Right lobe of liver (tissue), 6 donors: ENCODE results near the gene ALDH5A1. TPM values are rescaled to one million over a fixed set of nuclear protein-coding genes. Genes with fewer than 3 reads are reported as not detected.

Source experiments
- ATAC-seq, 4 donors: fragments of 200-7000 bp; cut with Tn5 transposase; one replicate each; pipeline ENCODE4 v1.9.1; 2020; ENCODE audit warnings: mild to moderate bottlenecking in 4 of 4, moderate library complexity in 4 of 4
- DNase-seq, 3 donors: peaks; one replicate each; pipeline ENCODE4 v3.0.0-alpha.2; 2020
- H3K27ac ChIP-seq, 3 donors: fragments of 200-600 bp; one replicate each; pipeline ENCODE4 v1.8.0; 2022
- H3K27me3 ChIP-seq, 2 donors: fragments of 200-600 bp; one replicate each; pipeline ENCODE4 v1.8.0; 2022
- H3K36me3 ChIP-seq, 4 donors: fragments of 200-600 bp; sonication (generic) in 1 of 4; one replicate each; pipeline versions ENCODE4 v1.5.1 to v1.8.0; 2017 to 2022; ENCODE audit warnings: control low read depth in 1 of 4
- H3K4me1 ChIP-seq, 4 donors: fragments of 200-600 bp; sonication (generic) in 1 of 4; one replicate each; pipeline versions ENCODE4 v1.5.1 to v1.8.0; 2017 to 2022; ENCODE audit warnings: control low read depth in 1 of 4
- H3K4me3 ChIP-seq, 3 donors: fragments of 200-600 bp; one replicate each; pipeline ENCODE4 v1.8.0; 2022
- H3K9me3 ChIP-seq, 4 donors: fragments of 200-600 bp; sonication (generic) in 1 of 4; one replicate each; pipeline versions ENCODE4 v1.5.1 to v1.8.0; 2017 to 2022; ENCODE audit warnings: control low read depth in 1 of 4
- CTCF ChIP-seq, 4 donors: fragments of 200-600 bp in 3 of 4; fragments of 450-650 bp in 1 of 4; IDR thresholded peaks; one replicate each; pipeline versions ENCODE4 v1.5.1 to v1.8.0; 2016 to 2022; ENCODE audit warnings: antibody characterized with exemption in 4 of 4, mild to moderate bottlenecking in 2 of 4
- POLR2A ChIP-seq: fragments of 450-650 bp; IDR thresholded peaks from one replicate; pipeline ENCODE4 v1.6.1; 2017; ENCODE audit warnings: antibody characterized with exemption, mild to moderate bottlenecking
- WGBS: methylation state at CpG from one replicate; pipeline ENCODE4 v1.1.6; 2018; ENCODE audit warnings: low coverage, low lambda C conversion rate; ENCODE audit not compliant: insufficient coverage; ENCODE audit errors: missing lambda C conversion rate; 5-methylcytosine and 5-hydroxymethylcytosine counted together
- intact Hi-C, 2 donors: fragments of 100-400 bp; cut with DNase I; formaldehyde crosslinking; loops; one replicate each; pipeline versions ENCODE4 v1.11.2 to v1.14.1; 2022
- total RNA-seq, 6 experiments: library from RNA; depleted of rRNA in 2 of 6; stranded (reverse); fragments of >200 nt in 2 of 6; fragmentation: NEBNext Ultra II Directional in 3 of 6; extraction: Animal tissue kit (Norgen Biotek cat#: 25700) in 3 of 6; gene quantifications; one replicate each; pipeline versions ENCODE4 v1.1.0 to v1.2.4, GENCODE V29; 2016 to 2023
- donor health status: DM: no; HTN: yes; CAD: no.
- donor health status: DM: no; HTN: no; CAD: no.
- donor health status: DM: no; HTN: no; CAD: no.
- donor health status: DM: no; HTN: yes; CAD: no.
- donor health status: DM: no; HTN: yes; CAD: no.

Gene ALDH5A1
- total RNA-seq, 6 experiments from 2014 or later, result 24.2 to 71.0 (median 47.2) TPM

- H3K9me3 ChIP-seq, result no peaks in the 10 kb centered on the region
- peaks cover 0 to 13% (median 4%) of the 10 kb centered on the region in 4 donors for H3K4me1 ChIP-seq
- ATAC-seq (no peak), DNase-seq (no peak)
- no peak overlapping the region for H3K27ac ChIP-seq
- no peak for TF ChIP-seq POLR2A
- TF ChIP-seq CTCF (IDR thresholded peaks at IDR 0.05), result no peak
- H3K36me3 ChIP-seq, result no peaks in the 10 kb centered on the region
- WGBS, result 63% methylated on average over 3 of the region's 3 CpGs
- H3K4me3 ChIP-seq, result no peak overlapping the region
- no peaks in the 10 kb centered on the region for H3K27me3 ChIP-seq
- intact Hi-C loops, result no loop called here
Observed at GRCh38 chr6:24500683-24501082, 5.9 kb downstream of the ALDH5A1 start.

- no peak for ATAC-seq
- intact Hi-C loops, result no loop called here
- H3K36me3 ChIP-seq, result no peaks in the 10 kb centered on the region
- 67% methylated on average over 2 of the region's 2 CpGs for WGBS
- H3K4me1 ChIP-seq, result peaks cover 0 to 8% (median 4%) of the 10 kb centered on the region in 4 donors
- DNase-seq, result no peak
- TF ChIP-seq POLR2A, result no peak
- no peak for TF ChIP-seq CTCF (IDR thresholded peaks at IDR 0.05)
- H3K4me3 ChIP-seq, result no peak overlapping the region
- no peaks in the 10 kb centered on the region for H3K9me3 ChIP-seq
- no peaks in the 10 kb centered on the region for H3K27me3 ChIP-seq
- no peak overlapping the region for H3K27ac ChIP-seq
Observed at GRCh38 chr6:24501374-24501773, 6.6 kb downstream of the ALDH5A1 start.

- no peak for DNase-seq
- H3K4me1 ChIP-seq, result peaks cover 0 to 8% (median 4%) of the 10 kb centered on the region in 4 donors
- H3K9me3 ChIP-seq, result no peaks in the 10 kb centered on the region
- TF ChIP-seq POLR2A (no peak), CTCF (IDR thresholded peaks at IDR 0.05) (no peak)
- no peaks in the 10 kb centered on the region for H3K36me3 ChIP-seq
- H3K27me3 ChIP-seq, result no peaks in the 10 kb centered on the region
- no peak overlapping the region for H3K27ac ChIP-seq
- ATAC-seq, result no peak
- intact Hi-C loops, result no loop called here
- H3K4me3 ChIP-seq, result no peak overlapping the region
Observed at GRCh38 chr6:24501914-24502313, 7.1 kb downstream of the ALDH5A1 start.

- Histone ChIP-seq H3K36me3 (no peaks in the 10 kb centered on the region), H3K4me1 (peaks cover 0 to 8% (median 4%) of the 10 kb centered on the region in 4 donors), H3K4me3 (no peak overlapping the region), H3K9me3 (no peaks in the 10 kb centered on the region), H3K27me3 (no peaks in the 10 kb centered on the region), H3K27ac (peak overlapping the region in 1 of 3 donors; percentile 52)
- DNase-seq, result no peak
- TF ChIP-seq CTCF (IDR thresholded peaks at IDR 0.05) (no peak), POLR2A (no peak)
- intact Hi-C loops, result no loop called here
- 69% methylated on average over 1 of the region's 1 CpG for WGBS
- peak in 3 of 4 donors; percentile 11 to 49 (median 29) for ATAC-seq
Observed at GRCh38 chr6:24504287-24504648, 9.5 kb downstream of the ALDH5A1 start.
